HG03571 (cell line): ENCODE data around the gene ATAD5.
A peak's percentile ranks its signal among the peaks of the same experiment; 100 is the strongest.
"Not testable (repeated sequence)": the region's sequence is repeated elsewhere in the genome, so short reads cannot be mapped to it uniquely, and the experiment has no call there.

Source experiments
- ATAC-seq: cut with Tn5 transposase; IDR thresholded peaks from one replicate; pipeline ENCODE4 v1.9.1; 2021; ENCODE audit not compliant: unreplicated experiment

The ATAD5 gene, protein sequence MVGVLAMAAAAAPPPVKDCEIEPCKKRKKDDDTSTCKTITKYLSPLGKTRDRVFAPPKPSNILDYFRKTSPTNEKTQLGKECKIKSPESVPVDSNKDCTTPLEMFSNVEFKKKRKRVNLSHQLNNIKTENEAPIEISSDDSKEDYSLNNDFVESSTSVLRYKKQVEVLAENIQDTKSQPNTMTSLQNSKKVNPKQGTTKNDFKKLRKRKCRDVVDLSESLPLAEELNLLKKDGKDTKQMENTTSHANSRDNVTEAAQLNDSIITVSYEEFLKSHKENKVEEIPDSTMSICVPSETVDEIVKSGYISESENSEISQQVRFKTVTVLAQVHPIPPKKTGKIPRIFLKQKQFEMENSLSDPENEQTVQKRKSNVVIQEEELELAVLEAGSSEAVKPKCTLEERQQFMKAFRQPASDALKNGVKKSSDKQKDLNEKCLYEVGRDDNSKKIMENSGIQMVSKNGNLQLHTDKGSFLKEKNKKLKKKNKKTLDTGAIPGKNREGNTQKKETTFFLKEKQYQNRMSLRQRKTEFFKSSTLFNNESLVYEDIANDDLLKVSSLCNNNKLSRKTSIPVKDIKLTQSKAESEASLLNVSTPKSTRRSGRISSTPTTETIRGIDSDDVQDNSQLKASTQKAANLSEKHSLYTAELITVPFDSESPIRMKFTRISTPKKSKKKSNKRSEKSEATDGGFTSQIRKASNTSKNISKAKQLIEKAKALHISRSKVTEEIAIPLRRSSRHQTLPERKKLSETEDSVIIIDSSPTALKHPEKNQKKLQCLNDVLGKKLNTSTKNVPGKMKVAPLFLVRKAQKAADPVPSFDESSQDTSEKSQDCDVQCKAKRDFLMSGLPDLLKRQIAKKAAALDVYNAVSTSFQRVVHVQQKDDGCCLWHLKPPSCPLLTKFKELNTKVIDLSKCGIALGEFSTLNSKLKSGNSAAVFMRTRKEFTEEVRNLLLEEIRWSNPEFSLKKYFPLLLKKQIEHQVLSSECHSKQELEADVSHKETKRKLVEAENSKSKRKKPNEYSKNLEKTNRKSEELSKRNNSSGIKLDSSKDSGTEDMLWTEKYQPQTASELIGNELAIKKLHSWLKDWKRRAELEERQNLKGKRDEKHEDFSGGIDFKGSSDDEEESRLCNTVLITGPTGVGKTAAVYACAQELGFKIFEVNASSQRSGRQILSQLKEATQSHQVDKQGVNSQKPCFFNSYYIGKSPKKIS (N-terminal part only)

GRCh38 chr17:30831663-30832437 lies at the start of gene ATAD5:
ATAD5 (plus strand) TSS chr17:30831966; CDS start chr17:30832348, 382 bp downstream.
- peak; percentile 61 for ATAC-seq

DNA sequence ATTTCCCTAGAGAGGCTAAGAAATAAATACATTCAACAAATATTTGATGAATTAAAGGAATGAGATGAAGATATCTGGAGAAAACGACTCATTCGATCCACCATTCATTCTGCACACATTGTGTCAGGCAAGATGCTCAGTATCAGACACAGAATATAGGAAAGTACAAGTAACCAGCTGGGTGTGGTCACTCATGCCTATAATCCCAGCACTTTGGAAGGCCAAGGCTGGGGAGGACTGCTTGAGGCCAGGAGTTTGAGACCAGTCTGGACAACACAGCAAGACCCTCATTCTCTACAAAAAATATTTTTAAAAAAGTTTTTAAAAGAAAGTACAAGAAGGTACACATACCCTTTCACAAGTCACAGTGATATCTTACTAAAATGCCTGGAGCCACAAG lies 49.6 kb upstream of the ATAD5 start:
- ATAC-seq = no peak

DNA sequence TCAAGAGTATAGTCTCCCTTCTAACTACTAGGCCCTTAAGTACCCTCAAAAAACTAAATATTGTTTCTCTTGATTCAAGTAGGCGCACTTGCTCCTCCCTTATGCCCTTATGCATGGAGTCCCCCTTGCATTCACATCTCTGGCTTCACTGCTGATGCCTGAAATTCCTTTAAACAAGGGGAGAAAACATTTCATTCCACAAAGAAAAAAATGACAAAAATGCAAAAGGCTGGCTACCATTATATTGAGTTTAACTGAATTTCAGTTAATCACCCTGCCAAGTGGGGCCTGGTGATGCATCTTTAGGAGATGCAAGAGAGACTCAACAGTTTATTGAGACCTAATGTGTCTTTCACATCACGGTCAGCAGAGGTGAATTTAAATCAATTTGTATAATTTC lies 42.8 kb upstream of the ATAD5 start:
- no peak for ATAC-seq

DNA sequence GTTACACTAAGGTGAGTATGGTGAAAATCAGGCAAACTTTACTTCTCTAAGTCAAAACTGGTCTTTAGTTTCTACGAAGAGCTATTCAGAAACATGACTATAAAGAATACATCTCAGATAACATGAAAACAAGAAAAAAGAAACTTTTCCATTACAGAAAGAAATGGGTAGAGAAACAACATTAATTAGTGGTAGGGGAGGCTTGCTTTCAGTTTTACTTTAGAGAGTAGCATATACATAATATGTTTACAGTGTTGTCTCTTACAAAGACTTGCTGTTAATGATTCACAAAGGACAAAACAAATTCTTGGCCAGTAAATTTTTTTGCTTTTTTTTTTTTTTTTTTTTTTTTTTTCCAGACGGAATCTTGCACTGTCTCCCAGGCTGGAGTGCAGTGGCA lies 41.5 kb upstream of the ATAD5 start:
- ATAC-seq = no peak

- no peak for ATAC-seq
These were observed 38.3 kb upstream of the ATAD5 start for GRCh38 chr17:30793282-30793977.

- no peak for ATAC-seq
These were observed 37.4 kb upstream of the ATAD5 start for GRCh38 chr17:30794372-30794771.

DNA sequence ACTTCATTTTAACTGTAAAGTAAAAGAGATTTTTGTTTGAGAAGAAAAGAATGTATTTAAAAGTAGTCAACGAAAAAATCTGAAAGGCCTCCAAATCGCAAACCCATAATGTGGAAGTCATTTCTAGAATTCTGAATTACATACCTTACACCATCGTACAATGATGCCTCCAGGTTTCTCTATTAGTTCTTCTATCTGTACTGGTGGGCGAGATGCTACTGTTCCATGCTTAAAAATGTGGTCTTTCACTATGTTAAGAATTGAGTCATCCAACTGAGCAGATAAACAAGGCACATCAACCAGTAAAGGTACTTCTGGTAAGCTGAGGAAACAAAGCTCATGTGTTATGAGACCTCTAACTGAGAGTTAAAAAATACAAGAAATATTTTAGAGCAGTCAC lies 35.8 kb upstream of the ATAD5 start:
- ATAC-seq = no peak

- ATAC-seq = no peak
These were observed 30.1 kb upstream of the ATAD5 start for GRCh38 chr17:30801671-30802070.

DNA sequence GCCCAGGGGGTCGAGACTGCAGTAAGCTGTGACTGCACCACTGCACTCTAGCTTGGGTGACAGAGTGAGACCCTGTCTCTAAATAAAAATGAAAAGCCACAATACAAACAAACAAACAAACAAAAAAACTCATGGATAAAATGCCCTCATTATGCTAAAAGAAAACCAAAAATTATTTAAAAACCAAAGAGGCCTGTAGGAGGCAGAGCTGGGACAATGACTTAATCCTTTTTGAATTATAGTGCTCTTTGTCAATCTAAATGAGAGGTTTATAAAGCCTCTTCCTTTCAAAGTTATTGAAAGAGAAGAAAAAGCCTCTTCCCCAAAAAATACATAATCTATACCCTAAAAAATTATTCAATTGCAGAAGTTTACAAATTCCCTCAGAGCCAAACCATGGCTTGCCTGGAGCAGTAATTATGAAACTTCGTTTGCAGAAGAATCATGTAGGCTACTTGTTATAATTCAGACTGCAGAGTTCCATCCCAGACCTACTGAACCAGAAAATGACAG lies 25.8 kb upstream of the ATAD5 start:
- ATAC-seq = no peak

DNA sequence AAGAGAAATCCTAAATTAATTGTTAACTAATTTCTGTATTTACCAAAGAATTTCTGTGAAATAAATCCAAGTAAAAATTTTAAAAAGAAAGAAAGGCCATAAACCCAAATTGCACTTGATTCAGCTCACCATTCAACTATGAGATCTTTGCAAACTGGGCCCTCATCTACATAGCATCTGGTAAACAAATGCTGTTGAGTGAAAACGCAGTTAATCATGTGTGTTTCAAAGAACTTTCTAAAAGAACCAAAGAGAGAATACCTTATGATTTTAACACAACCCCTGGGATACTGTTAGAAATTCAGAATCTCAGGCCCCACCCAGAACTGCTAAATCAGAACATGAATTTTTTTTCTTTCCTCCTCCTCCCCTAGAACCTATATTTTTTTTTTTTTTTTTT lies 23.9 kb upstream of the ATAD5 start:
- no peak for ATAC-seq

- ATAC-seq = peak; percentile 88
These were observed 22.9 kb upstream of the ATAD5 start for GRCh38 chr17:30808785-30809286.

DNA sequence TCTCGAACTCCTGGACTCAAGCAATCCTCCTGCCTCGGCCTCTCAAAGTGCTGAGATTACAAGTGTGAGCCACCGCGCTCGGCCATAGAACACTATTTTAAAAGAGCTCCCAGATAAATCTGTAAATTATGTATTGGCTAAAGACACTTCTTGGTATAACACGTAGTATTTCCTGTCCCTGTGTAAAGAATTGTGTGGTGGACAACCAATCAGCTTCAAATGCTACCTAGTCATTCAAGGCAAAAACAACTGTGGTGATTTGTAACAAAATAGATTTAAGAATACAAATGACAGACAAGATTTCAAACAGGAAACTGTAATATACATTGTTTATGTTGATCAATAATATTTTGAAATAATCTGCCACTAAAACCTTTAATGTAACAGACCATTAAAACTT lies 21.9 kb upstream of the ATAD5 start:
- ATAC-seq = no peak

DNA sequence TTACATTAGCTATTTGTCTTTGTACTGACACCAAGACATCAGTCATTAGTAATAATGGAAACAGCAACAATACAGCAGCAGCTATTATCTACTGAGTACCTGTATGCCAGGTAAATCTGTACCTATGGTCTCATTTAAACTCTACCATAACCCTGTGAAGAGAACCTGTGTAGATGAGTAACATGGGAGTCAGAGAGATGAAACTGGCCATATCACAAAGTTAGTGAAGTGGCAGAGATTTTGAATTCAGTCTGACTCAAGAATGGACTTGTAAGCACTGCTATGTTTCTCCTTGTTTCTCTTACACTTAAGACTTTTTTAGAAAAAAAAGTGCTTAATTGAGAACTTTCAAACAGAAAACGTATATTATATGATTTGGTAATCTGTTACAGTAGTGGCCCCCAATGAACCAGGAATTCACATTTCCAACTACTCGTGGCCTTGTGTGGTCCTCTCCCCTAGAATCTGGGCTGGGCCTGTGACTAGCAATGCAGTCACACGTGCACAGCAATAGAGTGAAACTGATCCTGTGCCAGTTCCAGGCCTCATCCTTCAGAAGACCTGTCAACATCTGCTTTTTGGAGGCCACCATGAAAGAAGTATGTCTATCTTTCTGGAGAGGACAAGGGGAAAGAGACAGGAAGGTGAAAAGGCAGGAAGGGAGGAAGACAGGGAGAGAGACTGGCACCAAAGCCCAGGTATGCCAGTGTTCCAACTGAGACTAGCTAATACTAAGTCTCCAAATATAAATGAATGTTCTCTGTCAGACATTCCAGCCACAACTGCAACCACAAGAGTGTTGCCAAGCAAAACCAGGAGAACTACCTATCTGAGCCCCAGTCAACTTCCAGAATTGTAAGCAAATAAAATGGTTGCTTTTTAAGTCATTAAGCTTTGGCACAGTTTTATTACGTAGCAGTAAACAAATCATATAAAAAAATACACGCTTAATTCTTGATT lies 19.3 kb upstream of the ATAD5 start:
- ATAC-seq = no peak

GRCh38 chr17:30814236-30814635 lies 17.5 kb upstream of the ATAD5 start:
- not testable (repeated sequence) for ATAC-seq

DNA sequence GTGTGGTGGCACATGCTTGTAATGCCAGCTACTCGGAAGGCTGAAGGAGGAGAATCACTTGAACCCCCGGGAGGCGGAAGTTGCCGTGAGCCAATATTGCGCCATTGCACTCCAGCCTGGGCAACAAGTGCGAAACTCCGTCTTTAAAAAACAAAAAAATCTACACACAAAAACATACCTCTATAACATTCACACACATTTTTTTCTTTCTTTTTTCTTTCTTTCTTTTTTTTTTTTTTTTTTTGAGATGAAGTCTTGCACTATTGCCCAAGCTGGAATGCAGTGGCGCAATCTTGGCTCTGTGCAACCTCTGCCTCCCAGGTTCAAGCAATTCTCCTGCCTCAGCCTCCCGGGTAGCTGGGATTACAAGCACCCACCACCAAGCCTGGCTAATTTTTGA lies 16.9 kb upstream of the ATAD5 start:
- ATAC-seq = not testable (repeated sequence)

- ATAC-seq = no peak
These were observed 15.6 kb upstream of the ATAD5 start for GRCh38 chr17:30816165-30816564.

DNA sequence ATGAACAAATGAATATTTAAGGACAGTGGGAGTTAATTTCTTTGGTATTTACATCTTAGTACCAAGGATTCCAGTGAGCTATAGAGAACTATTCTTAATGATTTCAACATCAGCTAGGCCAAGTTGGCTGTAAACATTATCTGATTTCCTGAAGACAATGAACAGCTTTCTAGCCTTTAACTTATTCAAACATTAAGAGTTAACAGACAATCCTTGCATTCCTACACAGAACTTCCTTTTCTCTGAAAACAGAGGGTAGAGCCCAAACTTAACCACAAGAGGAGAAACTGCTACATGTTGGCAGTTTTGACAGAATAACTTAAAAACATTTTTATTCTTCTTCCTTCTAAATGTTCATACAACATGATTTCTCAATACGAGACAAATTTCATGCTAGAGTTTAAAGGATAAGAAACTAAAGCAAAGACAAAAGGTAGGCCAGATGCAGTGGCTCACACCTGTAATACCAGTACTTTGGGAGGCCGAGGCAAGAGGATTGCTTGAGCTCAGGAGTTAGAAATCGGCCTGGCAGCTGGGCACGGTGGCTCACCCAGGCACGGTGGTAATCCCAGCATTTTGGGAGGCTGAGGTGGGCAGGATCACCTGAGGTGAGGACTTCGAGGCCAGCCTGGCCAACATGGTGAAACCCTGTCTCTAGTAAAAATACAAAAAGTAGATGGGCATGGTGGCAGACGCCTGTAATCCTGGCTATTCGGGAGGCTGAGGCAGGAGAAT lies 11.6 kb upstream of the ATAD5 start:
- no peak for ATAC-seq
